GM19455 (cell line): ENCODE data around the gene LRFN3.
"Not testable (repeated sequence)": the region's sequence is repeated elsewhere in the genome, so short reads cannot be mapped to it uniquely, and the experiment has no call there.

Experiments used
- ATAC-seq: cut with Tn5 transposase; IDR thresholded peaks from one replicate; pipeline ENCODE4 v1.9.1; 2021; ENCODE audit not compliant: unreplicated experiment

Gene LRFN3

DNA sequence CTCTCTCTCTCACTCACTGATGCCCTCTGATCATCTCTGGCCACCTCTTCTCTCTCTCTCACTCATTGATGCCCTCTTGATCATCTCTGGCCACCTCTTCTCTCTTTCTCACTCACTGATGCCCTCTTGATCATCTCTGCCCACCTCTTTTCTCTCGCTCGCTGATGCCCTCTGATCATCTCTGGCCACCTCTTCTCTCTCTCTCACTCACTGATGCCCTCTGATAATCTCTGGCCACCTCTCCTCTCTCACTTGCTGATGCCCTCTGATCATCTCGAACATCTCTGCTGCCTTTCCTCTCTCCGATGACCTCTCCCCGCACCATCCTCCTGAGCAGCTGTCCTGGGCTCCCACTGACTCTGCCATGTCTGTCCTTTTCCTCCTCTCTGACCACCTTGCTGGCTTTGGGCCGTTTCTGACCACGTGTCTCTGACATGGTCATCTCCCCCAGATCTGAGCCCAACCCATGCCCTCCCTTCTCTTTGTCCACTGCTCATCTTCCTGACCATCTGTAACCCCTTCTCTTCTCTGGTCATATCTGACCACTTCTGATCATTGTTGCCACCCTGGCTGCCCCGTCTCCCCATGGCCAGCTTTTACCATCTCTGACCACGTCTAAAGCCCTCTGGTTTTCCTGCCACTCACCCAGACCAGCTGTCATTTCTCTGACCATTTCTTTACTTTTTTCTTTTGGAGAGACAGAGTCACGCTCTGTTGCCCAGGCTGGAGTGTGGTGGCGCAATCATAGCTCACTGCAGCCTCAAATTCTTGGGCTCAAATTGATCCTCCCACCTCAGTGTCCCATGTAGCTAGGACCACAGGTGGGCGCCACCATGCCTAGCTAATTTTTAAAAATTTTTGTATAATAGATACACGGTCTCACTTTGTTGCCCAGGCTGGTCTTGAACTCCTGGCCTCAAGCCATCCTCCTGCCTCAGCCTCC lies 2.4 kb downstream of the LRFN3 start:
- no peak for ATAC-seq

GRCh38 chr19:35939307-35940077 lies 3.3 kb downstream of the LRFN3 start:
- ATAC-seq, result no peak

GRCh38 chr19:35940078-35940775 lies 4.1 kb downstream of the LRFN3 start:
- no peak for ATAC-seq

DNA sequence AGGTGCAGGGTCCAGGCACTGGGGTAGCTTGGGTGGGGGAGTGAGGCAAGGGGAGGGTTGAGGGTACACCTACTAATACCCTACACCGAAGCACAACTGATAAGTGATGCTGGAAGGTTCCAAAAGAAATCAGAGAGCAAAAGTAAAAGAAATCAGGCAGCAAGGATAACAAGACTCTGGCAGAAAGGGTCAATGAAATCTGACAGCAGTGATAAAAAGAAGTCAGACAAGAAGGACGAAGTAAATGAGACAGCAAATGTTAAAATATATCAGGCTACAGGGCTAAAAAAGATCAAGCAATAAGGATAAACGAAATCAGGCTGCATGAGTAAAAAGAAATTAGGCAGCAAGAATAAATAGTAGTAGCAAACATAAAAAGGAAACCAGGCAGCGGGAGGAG lies 4.7 kb downstream of the LRFN3 start:
- no peak for ATAC-seq

DNA sequence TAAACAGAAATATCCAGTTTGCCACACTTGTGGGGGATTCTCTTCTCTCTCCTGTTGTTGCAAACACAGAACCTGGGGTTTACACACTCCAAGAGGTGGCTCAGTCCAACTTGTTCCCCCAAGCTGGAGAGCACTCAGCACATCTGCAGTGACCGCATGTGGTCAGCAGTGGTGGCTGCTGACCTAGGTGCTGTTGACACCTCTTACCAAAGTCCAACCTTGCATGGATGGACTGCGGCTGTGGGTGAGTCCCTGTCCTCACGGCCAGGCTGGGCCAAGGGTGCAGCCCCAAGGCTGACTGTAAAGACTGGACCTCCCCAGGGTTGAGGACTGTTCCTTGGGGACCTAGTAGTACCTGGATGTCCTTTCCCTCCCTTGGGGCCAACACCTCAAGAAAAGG lies 6.1 kb downstream of the LRFN3 start:
- ATAC-seq, result no peak

- no peak for ATAC-seq
Observed at GRCh38 chr19:35943321-35944301, 7.4 kb downstream of the LRFN3 start.

DNA sequence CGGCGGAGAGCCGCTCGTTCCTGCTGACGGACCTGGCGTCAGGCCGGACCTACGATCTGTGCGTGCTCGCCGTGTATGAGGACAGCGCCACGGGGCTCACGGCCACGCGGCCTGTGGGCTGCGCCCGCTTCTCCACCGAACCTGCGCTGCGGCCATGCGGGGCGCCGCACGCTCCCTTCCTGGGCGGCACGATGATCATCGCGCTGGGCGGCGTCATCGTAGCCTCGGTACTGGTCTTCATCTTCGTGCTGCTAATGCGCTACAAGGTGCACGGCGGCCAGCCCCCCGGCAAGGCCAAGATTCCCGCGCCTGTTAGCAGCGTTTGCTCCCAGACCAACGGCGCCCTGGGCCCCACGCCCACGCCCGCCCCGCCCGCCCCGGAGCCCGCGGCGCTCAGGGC lies 8.4 kb downstream of the LRFN3 start:
- no peak for ATAC-seq

DNA sequence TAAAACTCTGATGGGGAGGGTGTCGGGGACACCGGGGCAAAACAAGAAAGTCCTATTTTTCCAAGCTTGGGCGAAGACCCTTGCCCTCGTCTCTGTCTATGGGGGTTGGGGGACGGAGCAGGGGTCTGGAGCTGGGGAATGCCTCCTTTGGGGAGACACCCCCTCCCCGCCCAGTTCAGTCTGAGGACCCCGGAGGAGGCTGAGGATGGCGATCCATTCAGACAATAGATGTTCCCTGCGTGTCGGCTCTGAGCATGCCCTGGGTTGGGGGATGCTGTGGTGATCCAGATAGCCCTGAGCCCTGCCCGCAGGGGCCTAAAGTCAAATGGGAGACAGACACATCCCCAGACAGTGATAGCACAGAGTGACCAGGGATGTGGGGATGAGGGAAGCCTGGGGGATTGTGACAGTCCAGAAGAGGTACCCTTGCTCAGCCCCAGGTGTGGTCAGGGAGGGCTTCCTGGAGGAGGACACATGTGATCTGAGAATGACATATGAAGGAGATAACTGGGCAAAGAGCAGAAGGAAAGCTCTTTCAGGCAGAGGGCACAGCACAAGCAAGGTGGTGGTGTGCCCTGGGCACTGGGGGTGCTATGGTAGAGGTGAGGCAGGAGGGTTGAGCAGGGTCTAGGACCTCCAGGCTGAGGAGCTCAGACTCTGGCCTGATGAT lies 9.1 kb downstream of the LRFN3 start:
- no peak for ATAC-seq

DNA sequence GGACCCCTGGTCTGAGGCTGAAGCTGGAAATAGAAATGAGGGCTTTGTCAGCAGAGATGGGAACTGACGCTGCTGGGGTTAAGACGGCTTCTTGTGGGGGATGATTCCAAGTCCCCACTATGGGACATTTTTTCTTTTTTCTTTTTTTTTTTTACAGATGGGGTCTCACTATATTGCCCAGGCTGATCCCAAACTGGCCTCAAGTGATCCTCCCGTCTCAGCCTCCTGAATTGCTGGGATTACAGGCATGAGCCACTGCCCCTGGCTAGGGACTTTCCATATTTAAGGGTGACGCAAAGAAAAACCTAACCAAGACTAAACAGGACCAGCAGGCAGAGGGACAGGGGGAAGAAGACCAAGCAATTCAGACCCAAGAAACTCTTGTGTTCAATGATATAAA lies 10.0 kb downstream of the LRFN3 start:
- ATAC-seq, result no peak

GRCh38 chr19:35949131-35949530 lies 13.0 kb downstream of the LRFN3 start:
- no peak for ATAC-seq

- no peak for ATAC-seq
Observed at GRCh38 chr19:35955881-35956634, 19.9 kb downstream of the LRFN3 start.

- not testable (repeated sequence) for ATAC-seq
Observed at GRCh38 chr19:35957411-35957810, 21.2 kb downstream of the LRFN3 start.

DNA sequence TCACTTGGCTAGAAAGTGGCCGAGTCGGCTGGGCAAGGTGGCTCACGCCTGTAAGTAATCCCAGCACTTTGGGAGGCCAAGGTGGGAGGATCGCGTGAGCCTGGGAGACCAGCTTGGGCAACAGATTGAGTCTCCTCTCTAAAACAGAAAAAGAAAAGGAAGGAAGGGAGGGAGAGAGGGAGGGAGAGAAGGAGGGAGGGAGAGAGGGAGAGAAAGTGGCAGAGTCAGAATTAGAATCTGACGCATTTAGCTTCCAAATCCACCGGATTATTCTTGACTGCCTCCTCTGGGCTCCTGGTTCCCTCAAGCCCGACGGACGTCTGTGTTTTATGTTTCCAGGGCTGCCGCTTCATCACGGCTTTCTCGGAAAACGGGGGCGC lies 22.5 kb downstream of the LRFN3 start:
- no peak for ATAC-seq

DNA sequence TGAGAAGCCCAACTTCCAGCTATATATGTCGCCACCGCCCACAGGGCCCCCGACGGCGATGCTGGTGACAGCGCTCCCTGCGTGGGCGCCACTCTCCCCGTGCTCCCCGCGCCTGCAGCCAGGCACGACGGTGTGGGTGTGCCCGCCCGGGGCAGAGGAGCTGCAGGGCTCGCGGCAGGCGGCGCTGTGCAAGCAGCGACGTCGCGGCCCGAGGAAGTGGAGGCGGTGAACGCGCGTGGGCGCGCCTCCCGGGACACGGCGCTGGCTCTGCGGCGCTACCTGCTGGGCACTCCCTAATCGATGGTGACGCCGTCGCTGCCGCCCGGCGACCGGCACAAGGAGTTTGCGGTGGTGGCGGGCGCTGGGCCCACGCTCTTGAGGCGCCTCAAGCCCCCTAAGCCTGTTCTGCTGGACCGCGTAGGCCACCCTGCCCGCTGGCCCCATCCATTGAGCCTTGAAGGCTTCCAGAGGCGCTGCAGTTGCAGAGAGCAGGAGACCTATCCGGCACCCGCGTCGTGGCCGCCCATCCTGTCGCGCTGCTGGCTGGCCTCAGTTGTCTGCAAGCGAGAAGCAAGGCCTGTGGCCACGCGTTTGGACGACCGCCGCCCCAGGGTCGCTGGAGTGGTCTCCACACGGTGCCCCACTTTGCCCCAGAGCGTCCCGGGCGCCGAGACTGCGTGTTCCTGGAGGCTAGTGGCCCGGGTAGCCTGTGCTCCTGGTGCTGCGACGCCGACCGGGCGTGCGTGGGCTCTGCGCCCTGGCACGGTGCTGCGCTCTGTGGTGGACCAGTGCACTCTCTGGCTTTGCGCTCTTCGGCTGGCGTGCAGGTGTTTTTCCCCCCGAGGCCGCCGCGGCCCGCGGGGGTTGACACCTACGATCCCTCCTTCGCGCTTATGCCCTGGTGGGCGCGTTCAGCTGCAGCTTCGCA lies 23.1 kb downstream of the LRFN3 start:
- ATAC-seq, result no peak

DNA sequence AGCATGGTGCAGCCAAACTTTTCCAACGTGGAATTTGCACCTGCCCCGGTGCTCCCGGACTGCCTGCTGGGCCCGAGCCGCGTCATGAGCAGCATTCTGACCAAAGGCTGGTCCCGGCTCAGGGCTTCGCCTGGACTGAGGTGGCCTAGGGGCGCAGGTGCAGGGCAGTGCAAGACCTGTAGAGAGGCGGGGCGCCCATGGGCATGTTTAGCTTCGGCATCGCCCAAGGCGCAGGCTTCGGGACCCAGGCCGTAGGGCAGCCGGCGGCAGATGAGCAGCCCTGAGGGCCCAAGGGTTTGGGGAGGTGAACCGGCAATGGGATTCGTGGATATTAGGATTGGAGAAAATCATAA lies 23.8 kb downstream of the LRFN3 start:
- ATAC-seq, result no peak

DNA sequence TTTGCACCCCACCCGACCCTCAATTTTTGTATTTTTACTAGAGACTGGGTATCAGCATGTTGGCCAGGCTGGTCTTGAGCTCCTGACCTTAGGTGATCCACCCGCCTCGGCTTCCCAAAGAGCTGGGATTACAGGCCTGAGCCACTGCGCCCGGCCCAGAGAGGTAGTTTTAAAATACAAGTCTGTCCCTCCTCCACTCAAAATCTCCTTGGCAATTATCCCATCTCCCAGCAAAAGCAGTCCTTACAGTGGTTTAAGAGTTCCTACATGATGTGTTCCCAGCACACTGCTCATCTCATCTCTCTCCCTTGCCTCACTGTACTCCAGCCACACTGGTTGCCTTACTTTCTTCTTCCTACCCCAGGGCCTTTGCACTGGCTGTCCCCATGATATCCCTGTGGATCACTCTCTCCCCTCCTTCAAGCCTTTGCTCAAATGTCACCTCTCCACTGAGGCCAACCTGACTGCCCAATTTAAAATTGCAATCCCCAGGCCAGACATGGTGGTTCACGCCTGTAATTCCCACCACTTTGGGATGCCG lies 24.3 kb downstream of the LRFN3 start:
- ATAC-seq, result no peak

GRCh38 chr19:35963514-35963913 lies 27.3 kb downstream of the LRFN3 start:
- ATAC-seq, result no peak

GRCh38 chr19:35966771-35967170 lies 30.6 kb downstream of the LRFN3 start:
- ATAC-seq, result no peak
